SK-N-SH (cell line): ENCODE measurements around the gene SHBG.

Experiments used
- POLR2AphosphoS5 ChIP-seq: IDR thresholded peaks from 2 replicates; pipeline ENCODE4 v1.6.1; 2012; ENCODE audit warnings: low read depth, low read length
- TAF1 ChIP-seq: IDR thresholded peaks from 2 replicates; pipeline ENCODE4 v1.6.1; 2012; ENCODE audit warnings: low read depth, mild to moderate bottlenecking, low read length, moderate library complexity, borderline replicate concordance
- TF ChIP-seq, protein P1 (sequence below): fragments of 200-600 bp; sonication (generic); IDR thresholded peaks from 2 replicates; pipeline ENCODE4 v1.6.1; 2017; ENCODE audit warnings: antibody characterized with exemption, mild to moderate bottlenecking, moderate library complexity
- TF ChIP-seq, protein P2 (sequence below): IDR thresholded peaks from 2 replicates; pipeline ENCODE4 v1.4.0; 2012; ENCODE audit warnings: low read depth, borderline replicate concordance

DNA sequence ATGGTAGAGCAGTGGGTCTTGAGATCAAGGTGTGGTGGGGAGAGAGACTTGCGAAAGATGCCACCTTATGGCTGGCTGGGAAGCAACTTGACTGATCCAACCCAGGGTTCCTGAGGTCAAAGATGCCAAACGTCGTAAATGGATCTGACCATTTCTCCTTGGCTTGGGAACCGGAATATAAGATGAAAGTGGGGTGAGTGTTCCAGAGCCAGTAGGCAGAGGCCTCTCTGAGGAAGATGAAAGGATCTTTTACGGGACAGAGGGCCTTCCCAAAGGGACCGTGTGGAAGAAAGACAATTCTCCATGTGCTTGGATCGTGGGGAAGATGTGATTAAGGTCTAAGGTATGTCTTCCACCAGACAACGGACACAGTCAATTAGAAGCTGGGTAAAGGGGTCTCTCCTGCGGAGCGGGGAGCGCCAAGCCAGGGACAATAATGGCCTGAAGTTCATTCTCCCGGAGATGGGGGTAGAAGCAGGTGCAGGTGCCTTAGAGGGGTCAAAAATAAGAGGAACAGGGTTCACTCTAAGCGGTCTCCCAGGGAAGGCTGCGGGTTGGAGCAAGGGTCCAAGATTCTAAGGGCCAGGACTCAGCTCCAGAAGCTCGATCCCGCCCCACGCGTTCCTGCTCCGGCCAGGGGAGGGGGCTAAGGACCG is 16.0 kb upstream of the SHBG start:
- TF ChIP-seq POLR2AphosphoS5 (no peak), TAF1 (no peak)
- TF ChIP-seq, protein P1, sequence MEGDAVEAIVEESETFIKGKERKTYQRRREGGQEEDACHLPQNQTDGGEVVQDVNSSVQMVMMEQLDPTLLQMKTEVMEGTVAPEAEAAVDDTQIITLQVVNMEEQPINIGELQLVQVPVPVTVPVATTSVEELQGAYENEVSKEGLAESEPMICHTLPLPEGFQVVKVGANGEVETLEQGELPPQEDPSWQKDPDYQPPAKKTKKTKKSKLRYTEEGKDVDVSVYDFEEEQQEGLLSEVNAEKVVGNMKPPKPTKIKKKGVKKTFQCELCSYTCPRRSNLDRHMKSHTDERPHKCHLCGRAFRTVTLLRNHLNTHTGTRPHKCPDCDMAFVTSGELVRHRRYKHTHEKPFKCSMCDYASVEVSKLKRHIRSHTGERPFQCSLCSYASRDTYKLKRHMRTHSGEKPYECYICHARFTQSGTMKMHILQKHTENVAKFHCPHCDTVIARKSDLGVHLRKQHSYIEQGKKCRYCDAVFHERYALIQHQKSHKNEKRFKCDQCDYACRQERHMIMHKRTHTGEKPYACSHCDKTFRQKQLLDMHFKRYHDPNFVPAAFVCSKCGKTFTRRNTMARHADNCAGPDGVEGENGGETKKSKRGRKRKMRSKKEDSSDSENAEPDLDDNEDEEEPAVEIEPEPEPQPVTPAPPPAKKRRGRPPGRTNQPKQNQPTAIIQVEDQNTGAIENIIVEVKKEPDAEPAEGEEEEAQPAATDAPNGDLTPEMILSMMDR, result no peak
- TF ChIP-seq, protein P2, sequence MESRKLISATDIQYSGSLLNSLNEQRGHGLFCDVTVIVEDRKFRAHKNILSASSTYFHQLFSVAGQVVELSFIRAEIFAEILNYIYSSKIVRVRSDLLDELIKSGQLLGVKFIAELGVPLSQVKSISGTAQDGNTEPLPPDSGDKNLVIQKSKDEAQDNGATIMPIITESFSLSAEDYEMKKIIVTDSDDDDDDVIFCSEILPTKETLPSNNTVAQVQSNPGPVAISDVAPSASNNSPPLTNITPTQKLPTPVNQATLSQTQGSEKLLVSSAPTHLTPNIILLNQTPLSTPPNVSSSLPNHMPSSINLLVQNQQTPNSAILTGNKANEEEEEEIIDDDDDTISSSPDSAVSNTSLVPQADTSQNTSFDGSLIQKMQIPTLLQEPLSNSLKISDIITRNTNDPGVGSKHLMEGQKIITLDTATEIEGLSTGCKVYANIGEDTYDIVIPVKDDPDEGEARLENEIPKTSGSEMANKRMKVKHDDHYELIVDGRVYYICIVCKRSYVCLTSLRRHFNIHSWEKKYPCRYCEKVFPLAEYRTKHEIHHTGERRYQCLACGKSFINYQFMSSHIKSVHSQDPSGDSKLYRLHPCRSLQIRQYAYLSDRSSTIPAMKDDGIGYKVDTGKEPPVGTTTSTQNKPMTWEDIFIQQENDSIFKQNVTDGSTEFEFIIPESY, result no peak
